SK-N-SH (cell line): Measurements from ENCODE around the gene EFHD1.

ENCODE experiments used
- EZH2phosphoT487 ChIP-seq: fragments of 200-600 bp; sonication (generic); IDR thresholded peaks from 2 replicates; pipeline ENCODE4 v1.6.1; 2017; ENCODE audit warnings: low read depth, mixed run types, mild to moderate bottlenecking, antibody characterized with exemption, moderate library complexity, borderline replicate concordance
- FOXM1 ChIP-seq: IDR thresholded peaks from 2 replicates; pipeline ENCODE4 v1.4.0; 2012; ENCODE audit warnings: low read depth, mild to moderate bottlenecking
- JUND ChIP-seq: IDR thresholded peaks from 2 replicates; pipeline ENCODE4 v1.4.0; 2012
- MXI1 ChIP-seq: IDR thresholded peaks from 2 replicates; pipeline ENCODE4 v1.6.1; 2012; ENCODE audit warnings: mild to moderate bottlenecking, low read depth, low read length, improper control_type of control experiment
- SIN3A ChIP-seq: IDR thresholded peaks from 2 replicates; pipeline ENCODE4 v1.6.1; 2012; ENCODE audit warnings: low read depth, mild to moderate bottlenecking, low read length, moderate library complexity, borderline replicate concordance
- TCF12 ChIP-seq: IDR thresholded peaks from 2 replicates; pipeline ENCODE4 v1.4.0; 2012
- TF ChIP-seq, protein P1 (sequence below): fragments of 200-600 bp; sonication (generic); IDR thresholded peaks from 2 replicates; pipeline ENCODE4 v1.6.1; 2017; ENCODE audit warnings: antibody characterized with exemption, mild to moderate bottlenecking, moderate library complexity

DNA sequence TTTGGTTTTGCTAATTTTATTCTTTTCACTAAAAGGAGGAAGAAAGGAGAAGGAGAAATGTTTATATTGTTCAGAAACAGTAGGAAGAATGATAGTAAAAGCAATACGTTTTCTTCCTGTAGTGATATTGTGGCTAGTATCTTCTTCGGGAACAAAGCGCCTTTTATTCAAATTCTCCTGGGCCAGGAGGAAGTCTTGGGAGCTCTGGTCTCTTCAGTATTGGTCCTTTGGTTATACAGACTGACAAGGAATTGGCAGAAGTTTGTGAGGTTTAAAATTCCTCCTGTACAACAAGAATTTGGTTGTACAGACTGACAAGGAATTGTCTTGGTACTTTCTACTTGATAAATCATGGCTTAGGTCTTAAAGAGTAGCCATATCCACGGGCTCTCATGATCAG, 73.7 kb downstream of the EFHD1 start:
- TF ChIP-seq JUND (no peak), FOXM1 (no peak), TCF12 (no peak), SIN3A (no peak), EZH2phosphoT487 (no peak), MXI1 (no peak)
- TF ChIP-seq, protein P1, sequence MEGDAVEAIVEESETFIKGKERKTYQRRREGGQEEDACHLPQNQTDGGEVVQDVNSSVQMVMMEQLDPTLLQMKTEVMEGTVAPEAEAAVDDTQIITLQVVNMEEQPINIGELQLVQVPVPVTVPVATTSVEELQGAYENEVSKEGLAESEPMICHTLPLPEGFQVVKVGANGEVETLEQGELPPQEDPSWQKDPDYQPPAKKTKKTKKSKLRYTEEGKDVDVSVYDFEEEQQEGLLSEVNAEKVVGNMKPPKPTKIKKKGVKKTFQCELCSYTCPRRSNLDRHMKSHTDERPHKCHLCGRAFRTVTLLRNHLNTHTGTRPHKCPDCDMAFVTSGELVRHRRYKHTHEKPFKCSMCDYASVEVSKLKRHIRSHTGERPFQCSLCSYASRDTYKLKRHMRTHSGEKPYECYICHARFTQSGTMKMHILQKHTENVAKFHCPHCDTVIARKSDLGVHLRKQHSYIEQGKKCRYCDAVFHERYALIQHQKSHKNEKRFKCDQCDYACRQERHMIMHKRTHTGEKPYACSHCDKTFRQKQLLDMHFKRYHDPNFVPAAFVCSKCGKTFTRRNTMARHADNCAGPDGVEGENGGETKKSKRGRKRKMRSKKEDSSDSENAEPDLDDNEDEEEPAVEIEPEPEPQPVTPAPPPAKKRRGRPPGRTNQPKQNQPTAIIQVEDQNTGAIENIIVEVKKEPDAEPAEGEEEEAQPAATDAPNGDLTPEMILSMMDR, result no peak
